Heart left ventricle (tissue), 16 donors: ENCODE results near the gene CHST11. TPM values are rescaled to one million over a fixed set of nuclear protein-coding genes. Genes with fewer than 3 reads are reported as not detected.

Source experiments
- ATAC-seq, 4 donors: fragments of 200-7000 bp; cut with Tn5 transposase; one replicate each; pipeline ENCODE4 v1.9.1; 2020 to 2022; ENCODE audit warnings: moderate library complexity in 4 of 4, mild to moderate bottlenecking in 3 of 4, moderate number of reproducible peaks in 1 of 4
- DNase-seq, 5 donors: peaks; one replicate each; pipeline ENCODE4 v3.0.0-alpha.2; 2020
- H3K27ac ChIP-seq, 12 donors: fragments of 200-600 bp; sonication (generic) in 4 of 12; one replicate each; pipeline versions ENCODE4 v1.5.0 to v1.8.0; 2016 to 2022; ENCODE audit warnings: mild to moderate bottlenecking in 2 of 12
- H3K27me3 ChIP-seq, 9 donors: fragments of 200-600 bp; sonication (generic) in 2 of 9; one replicate each; pipeline versions ENCODE4 v1.5.1 to v1.8.0; 2016 to 2022; ENCODE audit warnings: mild to moderate bottlenecking in 3 of 9
- H3K36me3 ChIP-seq, 9 donors: fragments of 200-600 bp; sonication (generic) in 2 of 9; one replicate each; pipeline versions ENCODE4 v1.5.0 to v1.8.0; 2018 to 2022; ENCODE audit warnings: mild to moderate bottlenecking in 2 of 9
- H3K4me1 ChIP-seq, 12 donors: fragments of 200-600 bp; sonication (generic) in 4 of 12; one replicate each; pipeline versions ENCODE4 v1.5.0 to v1.8.0; 2016 to 2022; ENCODE audit warnings: mild to moderate bottlenecking in 3 of 12
- H3K4me3 ChIP-seq, 12 donors: fragments of 200-600 bp; sonication (generic) in 4 of 12; one replicate each; pipeline versions ENCODE4 v1.5.0 to v1.8.0; 2017 to 2022; ENCODE audit warnings: mild to moderate bottlenecking in 9 of 12, moderate library complexity in 4 of 12
- H3K9me3 ChIP-seq, 12 donors: fragments of 200-600 bp; sonication (generic) in 4 of 12; one replicate each; pipeline versions ENCODE4 v1.5.0 to v1.8.0; 2016 to 2022; ENCODE audit warnings: mild to moderate bottlenecking in 1 of 12
- POLR2A ChIP-seq, 2 donors: fragments of 450-650 bp; IDR thresholded peaks; one replicate each; pipeline ENCODE4 v1.6.1; 2017; ENCODE audit warnings: antibody characterized with exemption in 2 of 2, mild to moderate bottlenecking in 2 of 2, moderate library complexity in 2 of 2
- WGBS, 4 donors: extraction: QIAGEN DNeasy Blood & Tissue Kit in 2 of 4; methylation state at CpG; one replicate each; pipeline versions ENCODE4 v1.1.5 to v1.1.7; 2013 to 2018; 5-methylcytosine and 5-hydroxymethylcytosine counted together
- intact Hi-C, 10 donors: fragments of 100-400 bp; cut with DNase I; formaldehyde crosslinking; loops; one replicate each; pipeline versions ENCODE4 v1.11.1 to v1.14.2; 2022
- polyA plus RNA-seq, 2 donors: library from polyadenylated mRNA; stranded (reverse); fragments of 200-250 nt; gene quantifications; one replicate each; pipeline ENCODE4 v1.2.3, GENCODE V29; 2013
- total RNA-seq, 9 donors: library from RNA; depleted of rRNA in 2 of 9; stranded (reverse); fragments of >200 nt in 2 of 9; fragmentation: NEBNext Ultra II Directional in 3 of 9; extraction: Animal tissue kit (Norgen Biotek cat#: 25700) in 3 of 9; gene quantifications; one replicate each; pipeline versions ENCODE4 v1.1.0 to v1.2.4, GENCODE V29; 2016 to 2023
- TF ChIP-seq, protein P1 (sequence below), 12 donors: fragments of 200-600 bp; sonication (generic) in 4 of 12; IDR thresholded peaks; one replicate each; pipeline versions ENCODE4 v1.5.0 to v1.8.0; 2018 to 2022; ENCODE audit warnings: antibody characterized with exemption in 12 of 12, mild to moderate bottlenecking in 5 of 12
- donor health status: ischemic (EF 13 %, LVEDD 7.1; RV severe dilation, severe dysfunction).
- donor health status: healthy with polysubstance abuse.
- donor health status: DM: no; HTN: yes; CAD: no.
- donor health status: DM: no; HTN: no; CAD: no.
- donor health status: ischemic (EF 25% LVEDD 6.9; RV normal size, moderate dysfunction).
- donor health status: ischemic (EF 25% LVEDD 5.7; RV mildly dilated, moderate dysfunction).
- donor health status: healthy.
- donor health status: DM: yes; HTN: yes; CAD: no.
- donor health status: ischemic (EF 35%, LVEDD 5.7; RV mildly dilated, moderate dysfunction).
- donor health status: nonischemic (EF 11% LVEDD 7.7; RV severe dilation, severe dysfunction).
- donor health status: DM: yes; HTN: yes; CAD: no.
- donor health status: PGD.
- donor health status: ischemic (EF 29% LVEDD 5.4; RV normal size, mild dysfunction).
- donor health status: nonischemic (EF 23%, LVEDD 6.1; RV moderate dilation, normal function).

Gene CHST11
- total and polyA plus RNA-seq, 11 donors: 1.1 to 16.9 (median 3.4) TPM

DNA sequence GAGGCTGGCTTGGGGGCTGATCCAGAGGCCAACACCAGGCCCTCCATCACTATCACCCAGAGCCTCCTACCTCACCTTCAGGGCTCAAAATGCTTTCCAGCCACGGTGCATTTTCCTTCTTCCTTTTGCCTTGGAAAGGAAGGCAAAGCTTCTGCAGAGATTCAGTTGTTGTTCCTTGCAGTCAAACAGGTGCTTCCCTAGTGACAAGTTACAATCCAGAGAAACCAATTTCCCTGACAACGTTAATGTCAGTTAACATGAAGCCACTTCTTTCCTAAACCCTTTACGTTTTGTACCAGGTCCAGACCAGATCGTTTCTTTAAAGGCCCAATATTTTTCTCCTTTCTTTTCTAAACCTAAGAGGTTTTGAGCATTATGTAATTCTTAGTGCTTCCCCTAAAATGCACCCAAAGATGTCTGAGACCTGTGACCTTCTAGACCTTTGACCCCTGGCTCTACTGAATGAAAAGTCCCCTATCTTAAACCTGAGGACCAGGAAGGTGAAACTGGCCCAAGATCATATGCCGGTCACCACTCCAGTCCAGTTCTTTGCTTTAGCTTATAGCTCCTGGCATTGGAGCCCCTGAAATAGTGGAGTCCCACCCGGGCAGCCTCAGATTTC, 289.8 kb downstream of the CHST11 start:
- Histone ChIP-seq H3K4me3 (no peak overlapping the region), H3K9me3 (no peaks in the 10 kb centered on the region), H3K27me3 (no peaks in the 10 kb centered on the region), H3K36me3 (no peaks in the 10 kb centered on the region), H3K27ac (no peak overlapping the region), H3K4me1 (peaks cover 0 to 78% (median 16%) of the 10 kb centered on the region in 12 donors)
- no peak for DNase-seq
- intact Hi-C loops: loop anchor here in 2 of 10 donors (10.0 kb wide), 1 partner anchor 118 kb away; no protein-coding TSS in a partner anchor
- TF ChIP-seq POLR2A (IDR thresholded peaks at IDR 0.05): no peak
- TF ChIP-seq, protein P1, sequence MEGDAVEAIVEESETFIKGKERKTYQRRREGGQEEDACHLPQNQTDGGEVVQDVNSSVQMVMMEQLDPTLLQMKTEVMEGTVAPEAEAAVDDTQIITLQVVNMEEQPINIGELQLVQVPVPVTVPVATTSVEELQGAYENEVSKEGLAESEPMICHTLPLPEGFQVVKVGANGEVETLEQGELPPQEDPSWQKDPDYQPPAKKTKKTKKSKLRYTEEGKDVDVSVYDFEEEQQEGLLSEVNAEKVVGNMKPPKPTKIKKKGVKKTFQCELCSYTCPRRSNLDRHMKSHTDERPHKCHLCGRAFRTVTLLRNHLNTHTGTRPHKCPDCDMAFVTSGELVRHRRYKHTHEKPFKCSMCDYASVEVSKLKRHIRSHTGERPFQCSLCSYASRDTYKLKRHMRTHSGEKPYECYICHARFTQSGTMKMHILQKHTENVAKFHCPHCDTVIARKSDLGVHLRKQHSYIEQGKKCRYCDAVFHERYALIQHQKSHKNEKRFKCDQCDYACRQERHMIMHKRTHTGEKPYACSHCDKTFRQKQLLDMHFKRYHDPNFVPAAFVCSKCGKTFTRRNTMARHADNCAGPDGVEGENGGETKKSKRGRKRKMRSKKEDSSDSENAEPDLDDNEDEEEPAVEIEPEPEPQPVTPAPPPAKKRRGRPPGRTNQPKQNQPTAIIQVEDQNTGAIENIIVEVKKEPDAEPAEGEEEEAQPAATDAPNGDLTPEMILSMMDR (IDR thresholded peaks at IDR 0.05): no peak
- 65 to 71% (median 68%) methylated on average over 6 of the region's 6 CpGs for WGBS, 4 donors
- ATAC-seq: no peak

DNA sequence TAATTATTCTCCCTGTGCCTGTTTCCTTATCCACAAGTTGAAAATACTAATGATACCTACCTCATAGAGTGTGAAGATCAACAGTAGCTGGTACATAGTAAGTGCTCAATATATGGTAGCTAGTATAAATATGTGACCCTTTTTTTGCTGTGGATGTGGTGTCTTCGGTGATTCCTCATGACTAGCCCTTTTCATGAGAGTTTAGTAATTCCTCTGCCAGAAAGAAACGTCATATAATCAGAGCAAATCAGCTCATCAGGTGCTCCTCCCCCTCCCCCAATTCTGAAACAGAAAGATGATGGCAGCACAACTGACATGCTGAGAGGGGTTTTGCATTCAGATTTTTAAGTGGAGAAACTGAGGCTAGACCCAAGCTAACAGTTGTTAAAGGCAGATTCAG, 290.6 kb downstream of the CHST11 start:
- Histone ChIP-seq H3K36me3 (no peaks in the 10 kb centered on the region), H3K27me3 (no peaks in the 10 kb centered on the region), H3K4me1 (peaks cover 0 to 77% (median 13%) of the 10 kb centered on the region in 12 donors), H3K27ac (no peak overlapping the region), H3K4me3 (no peak overlapping the region), H3K9me3 (no peaks in the 10 kb centered on the region)
- DNase-seq (no peak), ATAC-seq (no peak)
- intact Hi-C loops: loop anchor here in 2 of 10 donors (10.0 kb wide), 1 partner anchor 117 kb away; no protein-coding TSS in a partner anchor
- TF ChIP-seq, protein P1 (IDR thresholded peaks at IDR 0.05): no peak
- TF ChIP-seq POLR2A (IDR thresholded peaks at IDR 0.05): no peak
- 86 to 93% (median 87%) methylated on average over 2 of the region's 2 CpGs for WGBS, 4 donors

DNA sequence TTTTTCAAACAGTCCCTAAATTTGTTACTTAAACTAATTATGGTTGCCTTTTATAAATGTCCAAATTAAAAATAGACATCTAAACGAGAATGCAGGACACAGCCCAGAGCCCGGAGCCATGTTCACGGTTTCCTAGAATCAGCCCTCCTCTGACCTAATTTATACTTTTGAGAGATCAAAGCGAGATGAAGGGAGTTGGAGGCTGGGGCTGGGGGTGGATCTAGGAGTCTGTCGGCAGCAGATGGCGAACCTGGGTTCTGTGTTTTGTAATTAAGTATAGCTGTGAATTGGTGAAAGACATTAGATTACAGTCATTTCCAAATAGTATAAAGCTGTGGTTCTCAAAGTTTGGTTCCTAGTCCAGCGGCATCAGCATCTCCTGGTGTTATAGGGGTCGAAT, 291.2 kb downstream of the CHST11 start:
- intact Hi-C loops: loop anchor here in 2 of 10 donors (10.0 kb wide), 1 partner anchor 117 kb away; no protein-coding TSS in a partner anchor
- no peaks in the 10 kb centered on the region for H3K36me3 ChIP-seq
- peak overlapping the region in 1 of 12 donors; percentile 42 for H3K27ac ChIP-seq
- 67 to 78% (median 73%) methylated on average over 8 of the region's 8 CpGs for WGBS, 4 donors
- TF ChIP-seq POLR2A (IDR thresholded peaks at IDR 0.05): no peak
- TF ChIP-seq, protein P1 (IDR thresholded peaks at IDR 0.05): no peak
- peaks cover 0 to 71% (median 8%) of the 10 kb centered on the region in 12 donors for H3K4me1 ChIP-seq
- no peaks in the 10 kb centered on the region for H3K27me3 ChIP-seq
- H3K4me3 ChIP-seq: no peak overlapping the region
- no peaks in the 10 kb centered on the region for H3K9me3 ChIP-seq
- ATAC-seq (no peak), DNase-seq (no peak)

DNA sequence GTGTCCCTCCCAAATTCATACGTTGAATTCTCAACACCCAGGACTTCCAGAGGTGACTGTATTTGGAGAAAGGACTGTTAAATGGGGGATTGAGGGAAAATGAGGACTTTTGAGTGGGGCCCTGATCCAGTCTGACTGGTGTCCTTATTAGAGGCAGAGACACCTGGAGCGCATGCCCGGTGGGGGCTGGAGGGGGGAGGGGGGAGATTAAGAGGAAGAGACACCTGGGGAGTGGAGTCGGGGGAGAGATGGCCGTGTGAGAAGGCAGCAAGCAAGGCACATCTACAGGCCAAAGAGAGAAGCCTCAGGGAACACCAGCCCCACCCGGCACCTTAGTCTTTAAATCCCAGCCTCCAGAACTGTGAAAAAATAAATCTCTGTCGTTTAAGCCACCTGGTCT, 291.6 kb downstream of the CHST11 start:
- Histone ChIP-seq H3K36me3 (no peaks in the 10 kb centered on the region), H3K27ac (peak overlapping the region in 6 of 12 donors; percentile 14 to 83 (median 50)), H3K27me3 (no peaks in the 10 kb centered on the region), H3K9me3 (no peaks in the 10 kb centered on the region), H3K4me1 (peaks cover 0 to 68% (median 8%) of the 10 kb centered on the region in 12 donors), H3K4me3 (no peak overlapping the region)
- ATAC-seq (no peak), DNase-seq (no peak)
- WGBS, 4 donors: 76 to 79% (median 78%) methylated on average over 7 of the region's 7 CpGs
- intact Hi-C loops: loop anchor here in 2 of 10 donors (10.0 kb wide), 1 partner anchor 116 kb away; no protein-coding TSS in a partner anchor
- no peak for TF ChIP-seq POLR2A (IDR thresholded peaks at IDR 0.05)
- TF ChIP-seq, protein P1 (IDR thresholded peaks at IDR 0.05): no peak
